LNCAP (cell line): ENCODE results near the gene KARS1.

Experiments used
- CTCF ChIP-seq: fragments of 450-650 bp; IDR thresholded peaks from 2 replicates; pipeline ENCODE4 v1.5.1; 2017; ENCODE audit warnings: mild to moderate bottlenecking

Gene KARS1

GRCh38 chr16:75647492-75648264 is at the start of gene KARS1, which contains the start of gene TERF2IP:
TSS of gene KARS1 (minus strand) at chr16:75647665. CDS start at chr16:75647639, 26 bp downstream.
TSS of gene TERF2IP (plus strand) at chr16:75647773. CDS start at chr16:75647883, 110 bp downstream.
- no peak for TF ChIP-seq CTCF

GRCh38 chr16:75695708-75696107 is 48.2 kb upstream of the KARS1 start:
- peak; percentile 43 for TF ChIP-seq CTCF

- TF ChIP-seq CTCF, result no peak
These were observed 39.9 kb upstream of the KARS1 start for GRCh38 chr16:75687361-75687760.

- TF ChIP-seq CTCF, result no peak
These were observed 34.8 kb upstream of the KARS1 start for GRCh38 chr16:75682308-75682707.

- no peak for TF ChIP-seq CTCF
These were observed 31.9 kb upstream of the KARS1 start for GRCh38 chr16:75679366-75679765.

- no peak for TF ChIP-seq CTCF
These were observed 29.4 kb upstream of the KARS1 start, which contains the start of gene CPHXL2 for GRCh38 chr16:75676909-75677308. TSS of gene CPHXL2 (minus strand) at chr16:75677009. CDS start at chr16:75676999, 10 bp downstream.

GRCh38 chr16:75667503-75667902 is 20.0 kb upstream of the KARS1 start:
- TF ChIP-seq CTCF, result no peak
